GM18520 (cell line): ENCODE results near the gene TSGA10IP.
A peak's percentile ranks its signal among the peaks of the same experiment; 100 is the strongest.
"Not testable (repeated sequence)": the region's sequence is repeated elsewhere in the genome, so short reads cannot be mapped to it uniquely, and the experiment has no call there.

Experiments
- ATAC-seq: cut with Tn5 transposase; IDR thresholded peaks from one replicate; pipeline ENCODE4 v1.9.1; 2021; ENCODE audit not compliant: unreplicated experiment

Gene TSGA10IP

DNA sequence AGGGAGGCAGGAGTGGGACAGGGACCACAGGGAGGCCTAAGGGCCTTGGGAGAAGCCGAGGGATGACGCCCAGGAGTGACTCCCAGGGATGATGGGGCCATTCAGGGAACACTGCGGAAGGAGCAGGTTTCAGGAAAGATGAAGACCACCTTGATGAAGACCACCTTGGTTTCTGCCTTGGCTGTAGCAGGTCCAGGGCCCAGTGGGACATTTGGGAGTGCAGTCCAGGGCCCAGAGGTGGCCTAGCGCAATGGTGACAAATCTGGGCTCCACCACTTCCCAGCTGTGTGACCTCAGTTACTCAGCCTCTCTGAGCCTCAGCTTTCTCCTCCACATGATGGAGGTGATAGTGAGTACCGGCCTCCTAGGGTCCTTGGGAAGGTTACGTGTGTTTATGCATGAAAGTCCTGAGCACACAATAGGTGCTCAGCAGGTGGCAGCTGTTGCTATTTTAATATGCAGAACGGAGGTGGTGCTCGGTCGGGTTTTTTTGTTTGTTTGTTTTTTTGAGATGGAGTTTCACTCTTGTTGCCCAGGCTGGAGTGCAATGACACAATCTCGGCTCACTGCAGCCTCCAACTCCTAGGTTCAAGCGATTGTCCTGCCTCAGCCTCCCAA lies 770 bp downstream of the TSGA10IP start:
- ATAC-seq = no peak

DNA sequence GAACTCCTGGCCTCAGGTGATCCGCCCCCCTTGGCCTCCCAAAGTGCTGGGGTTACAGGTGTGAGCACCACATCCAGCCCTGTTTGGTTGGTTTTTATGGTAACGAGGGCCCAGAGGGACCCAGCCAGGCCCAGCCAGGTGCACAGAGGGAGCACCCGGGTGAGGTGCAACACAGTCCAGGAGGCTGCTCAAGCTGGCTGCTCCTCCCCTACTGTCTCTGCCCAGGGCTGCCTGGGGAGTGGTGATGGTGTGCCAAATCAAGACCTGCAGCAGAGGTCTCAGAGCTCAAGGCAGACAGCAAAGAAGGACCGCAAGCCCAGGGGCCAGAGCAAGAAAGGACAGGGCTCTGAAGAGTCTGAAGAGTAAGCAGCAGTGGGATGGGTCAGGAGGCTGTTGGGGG lies 1.4 kb downstream of the TSGA10IP start:
- no peak for ATAC-seq

DNA sequence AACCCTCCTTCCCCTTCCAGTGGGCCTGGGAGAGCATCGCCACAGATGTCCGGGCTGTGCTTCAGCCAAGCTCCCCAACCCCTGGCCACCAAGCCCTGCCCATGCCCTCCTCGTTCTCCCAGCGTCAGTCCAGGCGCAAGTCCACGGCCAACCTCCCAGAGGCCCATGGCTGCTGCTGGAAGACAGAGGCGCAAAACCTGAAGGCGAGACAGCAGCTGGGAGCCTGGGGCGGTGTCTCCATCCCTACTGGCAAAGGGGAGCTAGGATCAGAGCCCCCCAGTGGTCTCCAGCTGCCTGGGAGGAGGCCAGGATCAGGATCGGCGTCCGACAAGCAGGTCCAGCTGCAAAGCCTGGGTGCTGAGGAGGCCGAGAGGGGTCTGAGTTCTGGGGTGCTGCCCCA lies 1.9 kb downstream of the TSGA10IP start:
- ATAC-seq = no peak

DNA sequence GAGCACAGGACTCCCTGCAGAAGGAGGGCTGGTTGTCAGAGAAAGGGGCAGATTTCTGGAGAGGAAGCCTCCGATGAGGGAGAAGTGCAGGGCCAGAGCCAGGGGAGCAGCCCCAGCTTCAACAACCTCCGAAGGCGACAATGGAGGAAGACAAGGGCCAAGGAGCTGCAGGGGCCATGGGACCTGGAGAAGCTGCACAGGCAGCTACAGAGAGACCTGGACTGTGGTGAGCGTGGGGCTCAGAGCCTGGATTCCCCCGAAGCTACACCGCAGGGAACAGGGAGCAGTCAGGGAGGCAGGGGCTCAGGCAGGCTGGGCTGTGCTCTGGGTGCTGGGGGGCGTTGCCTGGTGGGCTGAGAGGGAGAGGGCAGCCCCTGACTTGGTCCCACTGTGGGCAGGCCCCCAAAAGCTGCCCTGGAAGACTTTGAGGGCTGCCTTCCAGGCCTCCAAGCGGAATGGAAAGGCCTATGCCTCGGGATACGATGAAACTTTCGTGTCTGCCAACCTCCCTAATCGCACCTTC lies 2.4 kb downstream of the TSGA10IP start:
- no peak for ATAC-seq

DNA sequence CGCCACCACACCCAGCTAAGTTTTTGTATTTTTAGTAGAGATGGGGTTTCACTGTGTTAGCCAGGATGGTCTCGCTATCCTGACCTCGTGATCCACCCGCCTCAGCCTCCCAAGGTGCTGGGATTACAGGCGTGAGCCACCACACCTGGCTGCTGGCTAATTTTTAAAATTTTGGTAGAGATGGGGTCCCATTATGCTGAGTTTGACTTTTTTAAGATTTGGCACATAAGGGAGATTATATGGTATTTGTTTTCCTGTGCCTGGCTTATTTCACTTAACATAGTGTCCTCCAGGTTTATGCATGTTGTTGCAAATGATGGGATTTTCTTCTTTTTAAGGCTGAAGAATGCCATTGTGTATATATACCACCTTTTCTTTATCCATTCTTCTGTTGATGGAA lies 5.4 kb downstream of the TSGA10IP start:
- ATAC-seq = not testable (repeated sequence)

DNA sequence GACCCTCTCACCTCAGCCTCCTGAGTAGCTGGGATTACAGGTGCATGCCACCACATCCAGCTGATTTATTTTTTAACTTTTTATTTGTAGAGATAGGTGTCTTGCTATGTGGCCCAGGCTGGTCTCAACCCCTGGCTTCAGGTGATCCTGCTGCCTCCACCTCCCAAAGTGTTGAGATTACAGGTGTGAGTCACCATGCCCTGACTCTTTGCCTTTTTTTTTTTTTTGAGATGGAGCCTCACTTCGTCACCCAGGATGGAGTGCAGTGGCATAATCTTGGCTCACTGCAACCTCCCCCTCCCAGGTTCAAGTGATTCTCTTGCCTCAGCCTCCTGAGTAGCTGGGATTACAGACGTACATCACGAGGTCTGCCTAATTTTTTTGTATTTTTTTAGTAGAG lies 6.4 kb downstream of the TSGA10IP start:
- ATAC-seq = not testable (repeated sequence)

DNA sequence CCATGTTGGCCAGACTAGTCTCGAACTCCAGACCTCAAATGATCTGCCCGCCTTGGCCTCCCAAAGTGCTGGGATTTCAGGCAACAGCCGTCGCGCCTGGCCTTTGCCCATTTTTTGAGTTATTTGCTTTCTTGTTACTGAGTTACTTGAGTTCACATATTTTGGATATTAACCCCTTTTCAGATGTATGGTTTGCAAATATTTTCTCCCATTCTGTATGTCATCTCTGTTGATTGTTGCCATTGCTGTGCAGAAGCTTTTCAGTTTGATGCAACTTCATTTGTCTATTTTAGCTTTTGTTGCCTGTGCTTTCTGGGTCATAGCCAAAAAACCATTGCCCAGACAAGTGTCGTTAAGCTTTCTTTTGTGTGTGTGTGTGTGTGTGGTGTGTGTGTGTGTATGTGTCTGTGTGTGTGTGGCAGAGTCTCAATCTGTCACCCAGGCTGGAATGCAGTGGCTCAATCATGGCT lies 6.8 kb downstream of the TSGA10IP start:
- no peak for ATAC-seq

DNA sequence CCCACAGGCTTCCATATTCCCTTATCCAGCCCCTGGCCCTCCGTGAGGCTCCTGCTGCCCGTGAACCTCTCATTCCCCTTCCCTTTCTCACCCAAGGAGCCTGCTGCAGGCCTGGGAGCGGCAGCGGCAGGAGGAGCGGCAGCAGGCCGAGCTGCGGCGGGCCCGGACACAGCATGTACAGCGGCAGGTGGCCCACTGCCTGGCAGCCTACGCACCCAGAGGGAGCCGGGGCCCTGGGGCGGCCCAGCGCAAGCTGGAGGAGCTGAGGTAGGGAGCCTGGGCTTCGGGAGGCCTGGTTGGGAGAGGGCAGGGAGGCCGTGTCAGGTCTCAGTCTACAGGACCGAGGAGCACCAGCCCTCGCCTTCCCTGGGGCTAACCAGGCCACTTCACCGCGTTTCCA lies 8.2 kb downstream of the TSGA10IP start:
- ATAC-seq = no peak

DNA sequence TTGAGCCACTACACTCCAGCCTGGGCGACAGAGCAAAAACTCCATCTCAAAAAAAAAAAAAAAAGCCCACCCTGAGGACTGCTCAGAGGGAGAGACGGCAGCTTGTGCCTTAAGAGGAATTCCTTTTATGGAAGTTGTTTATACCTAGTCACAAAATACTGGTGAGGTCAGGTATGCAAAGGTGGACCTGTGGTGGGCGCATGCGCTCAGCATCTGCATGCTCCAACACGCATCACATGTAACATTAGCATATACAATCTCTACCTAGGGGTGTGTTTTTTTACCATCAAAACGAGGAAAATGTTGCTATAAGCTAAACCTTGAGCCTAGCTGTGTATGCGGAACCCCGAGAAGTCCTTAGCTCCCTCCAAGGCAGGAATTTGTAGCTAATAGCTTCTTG lies 9.5 kb downstream of the TSGA10IP start:
- no peak for ATAC-seq

DNA sequence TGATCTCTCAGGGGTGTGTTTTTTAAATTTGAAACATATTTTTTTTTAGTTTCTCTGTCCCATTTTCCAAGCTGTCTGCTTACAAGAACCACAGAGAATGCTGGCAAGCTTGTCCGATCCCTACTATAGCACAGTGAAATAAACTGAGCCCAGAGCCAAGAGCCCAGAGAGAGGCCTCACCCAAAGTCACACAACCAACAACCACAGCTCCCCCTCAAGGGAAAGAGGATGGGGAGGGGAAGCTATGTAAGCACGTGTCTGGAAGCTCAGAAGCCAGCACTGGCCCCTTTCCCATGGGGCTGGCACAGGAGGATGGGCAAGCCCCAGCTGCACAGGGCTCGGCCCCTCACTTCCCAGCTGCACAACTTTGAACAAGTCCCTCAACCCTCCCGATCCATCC lies 13.0 kb downstream of the TSGA10IP start:
- no peak for ATAC-seq

DNA sequence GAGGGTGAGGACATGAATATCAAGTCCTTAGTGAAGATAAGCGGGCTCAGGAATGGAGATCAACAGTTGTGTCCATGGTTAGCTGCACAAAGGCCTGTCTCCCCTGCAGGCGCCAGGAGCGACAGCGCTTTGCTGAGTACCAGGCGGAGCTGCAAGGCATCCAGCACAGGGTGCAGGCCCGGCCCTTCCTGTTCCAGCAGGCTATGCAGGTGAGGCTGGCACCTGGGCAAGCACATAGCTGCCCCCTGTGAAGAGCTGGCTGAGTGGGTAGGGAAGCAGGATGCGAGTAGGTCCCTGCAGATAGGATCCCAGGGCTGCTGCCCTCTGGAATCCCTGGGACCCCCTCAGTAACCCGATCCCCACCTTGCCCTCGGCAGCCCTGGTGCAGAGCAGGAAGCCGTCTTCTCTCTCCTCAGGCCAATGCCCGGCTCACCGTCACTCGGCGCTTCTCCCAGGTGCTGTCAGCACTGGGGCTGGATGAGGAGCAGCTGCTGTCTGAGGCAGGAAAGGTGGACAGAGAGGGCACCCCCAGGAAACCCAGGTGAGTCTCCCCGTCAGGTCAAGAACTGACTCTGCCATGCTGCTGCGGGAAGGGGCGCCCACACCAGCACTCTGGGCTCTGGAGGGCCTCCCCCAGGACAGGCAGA lies 13.6 kb downstream of the TSGA10IP start:
- ATAC-seq = no peak

DNA sequence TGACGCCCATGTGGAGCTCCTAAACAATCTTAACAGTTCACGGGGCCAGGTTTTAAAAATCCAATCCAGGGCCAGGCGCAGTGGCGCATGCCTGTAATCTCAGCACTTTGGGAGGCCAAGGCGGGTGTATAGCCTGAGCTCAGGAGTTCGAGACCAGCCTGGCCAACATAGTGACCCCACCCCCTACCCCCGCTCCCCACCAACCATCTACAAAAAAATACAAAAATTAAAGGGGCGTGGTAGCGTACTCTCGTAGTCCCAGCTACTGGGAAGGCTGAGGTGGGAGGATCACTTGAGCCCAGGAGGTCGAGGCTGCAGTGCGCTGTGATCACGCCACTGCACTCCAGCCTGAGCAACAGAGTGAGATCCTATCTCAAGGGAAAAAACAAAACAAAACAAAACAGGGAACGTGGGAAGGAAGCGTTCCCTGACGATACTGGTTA lies 15.6 kb downstream of the TSGA10IP start:
- ATAC-seq = no peak

DNA sequence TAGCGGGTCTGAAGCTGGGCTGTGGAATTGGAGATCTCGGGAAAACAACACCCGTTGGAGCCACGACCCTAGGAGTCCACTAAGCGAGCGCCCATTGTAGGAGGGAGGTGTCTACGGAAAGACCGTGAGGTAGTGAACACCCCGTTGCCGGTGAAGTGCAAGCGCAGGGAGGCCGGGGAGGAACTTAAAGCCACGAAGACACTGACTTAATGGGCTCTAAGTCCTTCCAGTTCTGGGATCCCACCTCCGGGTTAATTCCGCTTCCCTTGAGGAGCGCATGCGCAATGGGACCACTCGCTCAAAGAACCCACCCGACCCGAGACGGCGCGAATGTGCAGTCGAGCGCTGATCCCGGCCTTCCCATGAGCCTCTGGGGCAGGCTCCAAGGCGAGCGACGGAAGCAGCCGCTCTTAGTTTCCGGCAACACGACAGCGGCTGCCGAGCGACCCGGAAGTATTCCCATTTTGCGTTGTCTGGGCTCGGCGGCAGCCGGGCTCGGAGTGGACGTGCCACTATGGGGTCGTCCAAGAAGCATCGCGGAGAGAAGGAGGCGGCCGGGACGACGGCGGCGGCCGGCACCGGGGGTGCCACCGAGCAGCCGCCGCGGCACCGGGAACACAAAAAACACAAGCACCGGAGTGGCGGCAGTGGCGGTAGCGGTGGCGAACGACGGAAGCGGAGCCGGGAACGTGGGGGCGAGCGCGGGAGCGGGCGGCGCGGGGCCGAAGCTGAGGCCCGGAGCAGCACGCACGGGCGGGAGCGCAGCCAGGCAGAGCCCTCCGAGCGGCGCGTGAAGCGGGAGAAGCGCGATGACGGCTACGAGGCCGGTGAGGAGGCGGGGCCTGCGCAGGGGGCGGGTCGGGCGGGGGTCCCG lies 16.2 kb downstream of the TSGA10IP start, which contains the start of gene SART1:
SART1 (plus strand) TSS at position 468 of the 874 bp plus-strand sequence; CDS start at position 515, 47 bp downstream.
- ATAC-seq = peak; percentile 70

DNA sequence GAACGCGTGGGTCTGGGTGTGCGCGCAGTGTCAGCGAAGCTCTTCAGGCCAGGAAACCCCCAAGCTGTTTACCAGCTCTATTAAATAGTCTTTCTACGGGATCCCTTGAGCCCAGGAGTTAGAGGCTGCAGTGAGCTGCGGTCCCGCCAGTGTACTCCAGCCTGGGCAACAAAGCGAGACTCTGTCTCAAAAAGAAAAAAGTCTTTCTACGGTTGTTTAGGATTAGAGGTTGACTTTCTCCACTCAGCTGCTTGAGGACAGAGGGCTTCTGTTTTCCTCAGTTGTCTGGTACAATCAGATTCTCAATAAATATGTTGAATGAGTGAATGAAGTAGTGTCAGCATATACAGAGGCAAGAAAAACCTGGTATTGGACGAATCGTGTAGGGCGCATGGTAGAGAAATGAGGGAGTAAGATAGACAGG lies 16.9 kb downstream of the TSGA10IP start:
- no peak for ATAC-seq

DNA sequence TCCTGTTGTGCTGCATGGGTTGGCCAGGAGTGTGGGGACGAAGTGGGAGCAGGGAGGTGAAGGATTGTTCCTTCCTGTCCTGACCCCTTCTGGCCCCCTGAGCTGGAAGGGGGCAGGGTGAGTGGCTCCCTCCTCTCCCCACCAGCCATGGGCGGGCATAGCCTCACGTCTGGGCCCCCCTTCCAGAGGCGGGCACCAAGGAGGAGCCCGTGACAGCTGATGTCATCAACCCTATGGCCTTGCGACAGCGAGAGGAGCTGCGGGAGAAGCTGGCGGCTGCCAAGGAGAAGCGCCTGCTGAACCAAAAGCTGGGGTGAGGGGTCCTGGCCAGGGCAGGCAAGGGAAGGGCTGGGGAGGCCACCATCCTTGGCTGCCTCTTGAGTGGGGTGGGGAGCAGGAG lies 19.6 kb downstream of the TSGA10IP start:
- ATAC-seq = no peak

DNA sequence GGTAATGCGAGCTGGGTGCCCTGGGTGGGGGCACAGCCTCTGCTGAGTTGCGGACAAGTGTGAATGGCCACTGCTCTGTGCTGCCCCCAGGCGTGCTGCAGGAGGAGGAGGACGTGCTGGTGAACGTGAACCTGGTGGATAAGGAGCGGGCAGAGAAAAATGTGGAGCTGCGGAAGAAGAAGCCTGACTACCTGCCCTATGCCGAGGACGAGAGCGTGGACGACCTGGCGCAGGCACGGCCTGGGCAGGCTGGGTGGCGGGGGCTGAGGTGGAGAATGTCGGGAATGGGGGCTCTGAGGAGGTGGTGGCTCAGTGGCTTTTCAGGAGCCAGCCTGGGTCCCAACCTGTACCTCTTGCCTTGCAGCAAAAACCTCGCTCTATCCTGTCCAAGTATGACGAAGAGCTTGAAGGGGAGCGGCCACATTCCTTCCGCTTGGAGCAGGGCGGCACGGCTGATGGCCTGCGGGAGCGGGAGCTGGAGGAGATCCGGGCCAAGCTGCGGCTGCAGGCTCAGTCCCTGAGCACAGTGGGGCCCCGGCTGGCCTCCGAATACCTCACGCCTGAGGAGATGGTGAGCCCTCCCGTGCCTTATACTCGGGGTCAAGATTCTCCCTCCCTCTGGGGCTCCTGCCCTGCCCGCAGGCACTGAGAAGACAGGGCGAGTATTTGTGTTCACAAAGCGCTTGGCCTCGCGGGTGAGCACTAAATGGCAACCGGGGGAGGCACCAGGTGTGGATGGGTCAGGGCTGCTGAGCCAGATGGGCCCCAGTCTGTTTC lies 20.9 kb downstream of the TSGA10IP start:
- no peak for ATAC-seq

DNA sequence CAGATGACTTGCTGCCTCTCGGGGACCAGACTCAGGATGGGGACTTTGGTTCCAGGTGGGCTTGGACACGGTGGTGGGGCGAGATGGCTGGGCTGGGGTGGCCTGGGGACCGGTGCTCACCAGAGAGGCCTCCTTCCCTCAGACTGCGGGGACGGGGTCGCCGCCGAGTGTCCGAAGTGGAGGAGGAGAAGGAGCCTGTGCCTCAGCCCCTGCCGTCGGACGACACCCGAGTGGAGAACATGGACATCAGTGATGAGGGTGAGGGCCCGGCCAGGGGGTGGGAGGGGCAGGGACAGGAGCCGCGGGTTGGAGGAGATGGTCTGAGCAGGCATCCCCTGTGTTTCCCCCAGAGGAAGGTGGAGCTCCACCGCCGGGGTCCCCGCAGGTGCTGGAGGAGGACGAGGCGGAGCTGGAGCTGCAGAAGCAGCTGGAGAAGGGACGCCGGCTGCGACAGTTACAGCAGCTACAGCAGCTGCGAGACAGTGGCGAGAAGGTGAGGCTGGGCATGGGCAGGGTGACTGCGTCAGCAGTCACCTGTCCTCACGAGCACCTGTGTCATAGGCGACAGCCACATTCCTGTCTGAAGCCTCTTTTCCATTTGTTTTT lies 22.2 kb downstream of the TSGA10IP start:
- no peak for ATAC-seq

DNA sequence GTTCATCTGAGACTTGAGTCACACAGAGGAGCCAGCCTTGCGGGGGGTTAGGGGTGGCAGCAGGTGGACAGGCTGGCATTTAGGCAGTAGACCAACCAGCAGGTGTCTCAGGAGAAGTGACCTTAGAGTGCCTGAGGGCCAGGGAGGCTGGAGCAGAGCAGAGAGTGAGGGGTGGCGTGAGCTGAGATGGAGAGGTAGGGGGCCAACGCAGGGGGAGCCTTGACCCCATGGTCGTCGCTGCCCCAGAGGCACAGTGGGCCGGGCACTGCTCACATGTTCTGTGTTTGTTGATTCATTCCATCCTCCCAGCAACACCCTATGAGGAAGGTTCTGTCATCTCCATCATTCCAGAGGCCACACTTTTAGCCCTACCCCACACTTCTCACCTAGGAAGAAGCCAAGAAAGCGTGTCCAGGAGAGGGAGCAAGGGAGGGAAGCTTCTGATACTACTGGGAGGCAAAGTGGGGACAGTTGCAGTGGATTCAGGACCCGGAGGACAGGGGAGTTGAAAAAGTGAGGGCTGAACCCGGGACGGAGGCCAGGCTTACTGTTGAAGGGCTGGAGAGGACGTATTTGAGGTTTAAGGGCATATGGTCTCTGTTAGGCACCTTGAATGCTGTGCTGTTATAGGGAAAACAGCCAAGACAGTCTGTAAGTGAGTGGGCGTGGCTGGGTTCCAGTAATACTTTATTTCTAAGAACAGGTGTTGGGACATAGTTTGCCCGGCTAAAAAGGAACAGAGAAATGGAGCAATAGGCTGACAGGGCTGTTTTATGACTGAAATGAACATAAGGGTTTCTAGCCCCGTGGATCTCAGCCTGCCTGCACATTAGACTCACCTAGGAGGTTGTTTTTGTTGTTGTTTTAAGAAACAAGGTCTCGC lies 23.6 kb downstream of the TSGA10IP start:
- no peak for ATAC-seq

DNA sequence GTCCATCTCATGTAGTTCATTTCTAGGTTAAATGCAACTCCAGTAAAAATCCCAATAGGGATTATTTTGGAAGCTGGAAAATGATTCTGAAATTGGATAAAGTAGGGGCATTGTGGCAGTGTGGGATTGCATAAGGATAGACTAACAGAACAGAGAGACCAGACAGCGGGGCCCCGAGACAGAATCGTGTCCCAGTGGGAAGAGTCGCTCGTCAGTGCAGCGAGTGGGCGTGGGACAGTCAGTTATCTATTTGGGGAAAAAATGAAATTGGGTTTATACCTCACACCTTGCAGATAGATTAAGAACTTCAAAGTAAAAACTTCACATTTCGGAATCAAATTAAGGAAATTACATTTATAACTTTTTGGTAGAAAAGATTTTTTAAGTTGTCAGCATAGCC lies 26.8 kb downstream of the TSGA10IP start:
- ATAC-seq = no peak
